Neural progenitor cell (in vitro differentiated cells): Measurements from ENCODE around the gene HEYL. TPM values are rescaled to one million over a fixed set of nuclear protein-coding genes. Genes with fewer than 3 reads are reported as not detected.

Source experiments
- DNase-seq: peaks from one replicate; pipeline ENCODE4 v3.0.0-alpha.2; 2016; ENCODE audit warnings: low spot score
- H2AFZ ChIP-seq: fragments of 200-600 bp; sonication (generic); replicated peaks from 2 replicates; pipeline ENCODE4 v1.6.1; 2016; ENCODE audit warnings: antibody characterized with exemption
- H3F3A ChIP-seq: fragments of 200-600 bp; sonication (generic); 2 replicates; pipeline ENCODE4 v1.6.1; 2016; ENCODE audit warnings: antibody characterized with exemption, low read depth
- H3K27ac ChIP-seq: fragments of 200-600 bp; sonication (generic); 2 replicates; pipeline ENCODE4 v1.5.1; 2016; ENCODE audit warnings: mild to moderate bottlenecking
- H3K27me3 ChIP-seq: fragments of 200-600 bp; sonication (generic); 2 replicates; pipeline ENCODE4 v1.6.1; 2016; ENCODE audit warnings: mild to moderate bottlenecking, moderate library complexity
- H3K36me3 ChIP-seq: fragments of 200-600 bp; sonication (generic); 2 replicates; pipeline ENCODE4 v1.5.1; 2016
- H3K4me1 ChIP-seq: fragments of 200-600 bp; sonication (generic); 2 replicates; pipeline ENCODE4 v1.6.1; 2016; ENCODE audit warnings: mixed run types
- H3K4me2 ChIP-seq: fragments of 200-600 bp; sonication (generic); 2 replicates; pipeline ENCODE4 v1.6.1; 2016
- H3K4me3 ChIP-seq: fragments of 200-600 bp; sonication (generic); 2 replicates; pipeline ENCODE4 v1.5.1; 2016
- H3K79me2 ChIP-seq: fragments of 200-600 bp; sonication (generic); 2 replicates; pipeline ENCODE4 v1.6.1; 2016; ENCODE audit warnings: low read depth
- H3K9ac ChIP-seq: fragments of 200-600 bp; sonication (generic); 2 replicates; pipeline ENCODE4 v1.6.1; 2016
- H3K9me3 ChIP-seq: fragments of 200-600 bp; sonication (generic); 2 replicates; pipeline ENCODE4 v1.5.1; 2016; ENCODE audit warnings: low read depth
- H4K20me1 ChIP-seq: fragments of 200-600 bp; sonication (generic); 2 replicates; pipeline ENCODE4 v1.6.1; 2016; ENCODE audit warnings: low read depth
- H3K27ac Mint-ChIP-seq: 3 replicates; pipeline ENCODE4 v1.8.0; 2021; ENCODE audit warnings: mixed read lengths
- H3K27me3 Mint-ChIP-seq: 2 replicates; pipeline ENCODE4 v1.8.0; 2022; ENCODE audit warnings: low read depth, mild to moderate bottlenecking, inconsistent platforms, moderate library complexity, mixed read lengths; ENCODE audit not compliant: insufficient read depth
- H3K36me3 Mint-ChIP-seq: 3 replicates; pipeline ENCODE4 v1.8.0; 2021; ENCODE audit warnings: mixed read lengths
- H3K4me1 Mint-ChIP-seq: 3 replicates; pipeline ENCODE4 v1.8.0; 2021; ENCODE audit warnings: mixed read lengths
- H3K4me3 Mint-ChIP-seq: 3 replicates; pipeline ENCODE4 v1.8.0; 2021; ENCODE audit warnings: mild to moderate bottlenecking, moderate library complexity, mixed read lengths
- H3K9me3 Mint-ChIP-seq: 3 replicates; pipeline ENCODE4 v1.8.0; 2020; ENCODE audit warnings: mixed read lengths
- EZH2 ChIP-seq: fragments of 200-600 bp; sonication (generic); IDR thresholded peaks from 2 replicates; pipeline ENCODE4 v1.6.1; 2017; ENCODE audit warnings: antibody characterized with exemption, mild to moderate bottlenecking, moderate library complexity
- EZH2phosphoT487 ChIP-seq: fragments of 200-600 bp; sonication (generic); IDR thresholded peaks from 2 replicates; pipeline ENCODE4 v1.6.1; 2017; ENCODE audit warnings: antibody characterized with exemption
- total RNA-seq: library from RNA; depleted of rRNA; stranded (reverse); fragments of >200 nt; gene quantifications from 2 replicates; pipeline ENCODE4 v1.2.3, GENCODE V29; 2015; ENCODE audit warnings: low replicate concordance
- TF ChIP-seq, protein P1 (sequence below): fragments of 200-600 bp; sonication (generic); IDR thresholded peaks from 2 replicates; pipeline ENCODE4 v1.5.1; 2017; ENCODE audit warnings: antibody characterized with exemption, mild to moderate bottlenecking

The HEYL gene
- total RNA-seq, 1 donor from 2014 or later: 2.3 TPM

DNA sequence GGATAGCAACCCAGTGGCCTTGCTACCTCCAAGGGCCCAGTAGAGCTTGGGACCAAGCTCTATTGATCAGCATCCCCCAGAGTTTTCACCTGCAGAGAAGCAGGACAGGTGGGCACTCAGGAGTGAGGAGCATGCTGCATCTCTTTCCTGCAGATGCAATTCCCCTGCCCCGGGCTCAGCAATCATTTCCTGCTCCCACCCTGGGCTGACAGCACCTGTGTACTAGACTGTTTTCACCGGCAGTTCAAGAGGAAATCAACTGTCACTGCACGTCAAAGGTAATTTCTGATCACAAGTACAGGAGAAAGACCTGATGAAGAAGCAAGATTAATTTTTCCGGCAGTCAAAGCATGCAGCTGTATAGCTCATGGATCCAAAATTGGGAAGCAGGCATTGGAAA, 41.3 kb upstream of the HEYL start:
- H3K9me3 Mint-ChIP-seq: peaks cover 2% of the 10 kb centered on the region
- Histone ChIP-seq H4K20me1 (no peaks in the 10 kb centered on the region), H3F3A (no peaks in the 10 kb centered on the region), H2AFZ (no peak overlapping the region), H3K4me2 (no peak overlapping the region), H3K36me3 (no peaks in the 10 kb centered on the region), H3K27ac (no peak overlapping the region), H3K4me3 (no peak overlapping the region), H3K27me3 (peaks cover 100% of the 10 kb centered on the region), H3K79me2 (no peaks in the 10 kb centered on the region), H3K4me1 (no peaks in the 10 kb centered on the region), H3K9ac (no peak overlapping the region), H3K9me3 (no peaks in the 10 kb centered on the region)
- TF ChIP-seq EZH2phosphoT487 (no peak), EZH2 (no peak)
- TF ChIP-seq, protein P1, sequence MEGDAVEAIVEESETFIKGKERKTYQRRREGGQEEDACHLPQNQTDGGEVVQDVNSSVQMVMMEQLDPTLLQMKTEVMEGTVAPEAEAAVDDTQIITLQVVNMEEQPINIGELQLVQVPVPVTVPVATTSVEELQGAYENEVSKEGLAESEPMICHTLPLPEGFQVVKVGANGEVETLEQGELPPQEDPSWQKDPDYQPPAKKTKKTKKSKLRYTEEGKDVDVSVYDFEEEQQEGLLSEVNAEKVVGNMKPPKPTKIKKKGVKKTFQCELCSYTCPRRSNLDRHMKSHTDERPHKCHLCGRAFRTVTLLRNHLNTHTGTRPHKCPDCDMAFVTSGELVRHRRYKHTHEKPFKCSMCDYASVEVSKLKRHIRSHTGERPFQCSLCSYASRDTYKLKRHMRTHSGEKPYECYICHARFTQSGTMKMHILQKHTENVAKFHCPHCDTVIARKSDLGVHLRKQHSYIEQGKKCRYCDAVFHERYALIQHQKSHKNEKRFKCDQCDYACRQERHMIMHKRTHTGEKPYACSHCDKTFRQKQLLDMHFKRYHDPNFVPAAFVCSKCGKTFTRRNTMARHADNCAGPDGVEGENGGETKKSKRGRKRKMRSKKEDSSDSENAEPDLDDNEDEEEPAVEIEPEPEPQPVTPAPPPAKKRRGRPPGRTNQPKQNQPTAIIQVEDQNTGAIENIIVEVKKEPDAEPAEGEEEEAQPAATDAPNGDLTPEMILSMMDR: no peak
- peaks cover 12% of the 10 kb centered on the region for H3K4me1 Mint-ChIP-seq
- H3K27me3 Mint-ChIP-seq: peaks cover 26% of the 10 kb centered on the region
- DNase-seq: no peak
- peaks cover 2% of the 10 kb centered on the region for H3K36me3 Mint-ChIP-seq
- H3K27ac Mint-ChIP-seq: no peak overlapping the region
- no peak overlapping the region for H3K4me3 Mint-ChIP-seq

DNA sequence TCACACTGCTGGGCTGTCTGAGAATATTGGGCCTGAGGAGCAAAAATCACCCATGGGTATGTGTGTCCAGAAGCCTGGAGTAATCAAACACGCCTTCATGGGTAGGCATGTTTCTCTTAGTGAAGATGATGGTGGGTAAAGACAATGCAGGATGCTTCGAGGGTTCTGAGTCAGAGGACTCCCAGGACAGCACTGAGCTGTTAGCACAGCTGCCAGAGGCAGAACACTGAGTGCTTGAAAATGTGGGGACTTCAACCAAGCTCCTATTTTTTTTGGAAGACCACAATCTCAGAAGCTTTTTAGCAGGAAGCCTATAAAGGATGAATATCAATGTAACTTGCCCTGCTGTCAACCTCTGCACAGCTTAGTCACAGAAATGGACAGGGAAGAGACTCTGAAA, 40.4 kb upstream of the HEYL start:
- Histone ChIP-seq H3K4me1 (no peaks in the 10 kb centered on the region), H3K36me3 (no peaks in the 10 kb centered on the region), H3K27me3 (peaks cover 100% of the 10 kb centered on the region), H2AFZ (no peak overlapping the region), H3F3A (no peaks in the 10 kb centered on the region), H4K20me1 (no peaks in the 10 kb centered on the region), H3K4me3 (no peak overlapping the region), H3K79me2 (no peaks in the 10 kb centered on the region), H3K9ac (no peak overlapping the region), H3K27ac (no peak overlapping the region), H3K4me2 (no peak overlapping the region), H3K9me3 (no peaks in the 10 kb centered on the region)
- Mint-ChIP-seq H3K4me3 (no peak overlapping the region), H3K36me3 (peaks cover 2% of the 10 kb centered on the region), H3K27me3 (peaks cover 18% of the 10 kb centered on the region), H3K9me3 (no peaks in the 10 kb centered on the region), H3K4me1 (peaks cover 12% of the 10 kb centered on the region), H3K27ac (no peak overlapping the region)
- no peak for TF ChIP-seq EZH2
- TF ChIP-seq, protein P1: no peak
- no peak for TF ChIP-seq EZH2phosphoT487
- DNase-seq: no peak

DNA sequence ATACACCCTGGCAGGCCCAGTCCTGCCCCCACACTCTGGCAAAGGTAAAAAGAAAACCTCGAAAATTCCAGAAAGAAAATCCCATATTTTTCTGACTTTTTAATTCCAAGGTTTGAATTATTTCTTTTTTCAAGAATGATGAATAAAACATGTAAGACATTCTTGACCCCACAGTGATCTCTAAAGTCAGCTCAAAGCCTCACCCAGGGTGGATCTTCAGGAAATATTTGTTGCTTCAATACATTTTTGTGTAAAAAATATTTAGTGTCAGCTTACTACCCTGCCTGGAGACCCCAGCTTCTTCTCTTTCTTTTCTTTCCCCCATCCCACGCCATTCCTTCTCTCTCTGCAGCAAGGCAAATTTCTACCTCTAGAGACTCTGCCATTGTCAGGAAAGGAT, 39.4 kb upstream of the HEYL start:
- H3K27me3 ChIP-seq: peaks cover 100% of the 10 kb centered on the region
- H3K27ac Mint-ChIP-seq: no peak overlapping the region

More for the DNA sequence above, 39.4 kb upstream of the HEYL start:
- no peak for DNase-seq
- Mint-ChIP-seq H3K4me1 (peaks cover 12% of the 10 kb centered on the region), H3K36me3 (peaks cover 2% of the 10 kb centered on the region), H3K9me3 (no peaks in the 10 kb centered on the region), H3K27me3 (peaks cover 17% of the 10 kb centered on the region), H3K4me3 (no peak overlapping the region)
- Histone ChIP-seq H3K4me3 (no peak overlapping the region), H3F3A (no peaks in the 10 kb centered on the region), H3K36me3 (no peaks in the 10 kb centered on the region), H3K79me2 (no peaks in the 10 kb centered on the region), H3K4me1 (no peaks in the 10 kb centered on the region), H2AFZ (no peak overlapping the region), H3K4me2 (no peak overlapping the region), H4K20me1 (no peaks in the 10 kb centered on the region), H3K9ac (no peak overlapping the region), H3K27ac (no peak overlapping the region), H3K9me3 (no peaks in the 10 kb centered on the region)
- no peak for TF ChIP-seq EZH2phosphoT487
- TF ChIP-seq EZH2: no peak
- TF ChIP-seq, protein P1: no peak
